ENCODE measurements around the gene ARHGAP27. TPM values are rescaled to one million over a fixed set of nuclear protein-coding genes. Genes with fewer than 3 reads are reported as not detected.

ARHGAP27 gene
- total and polyA plus RNA-seq, 2 donors (not counting 1 experiment from before 2014, with no cell fraction given): 0.57 to 3.3 TPM

GRCh38 chr17:45361451-45361850 is 71.2 kb downstream of the ARHGAP27 start:
- Histone ChIP-seq H3K27me3 (ENCODE audit: control insufficient read depth, insufficient read depth, low read length) (peaks cover 9% of the 10 kb centered on the region), H2AFZ (ENCODE audit: low read length) (no peak overlapping the region), H3K4me3 (replicated peaks in 1 of 4; ENCODE audit: control extremely low read depth in 1 of 4, insufficient read depth in 1 of 4, low read depth in 3 of 4, low read length in 4 of 4) (no peak overlapping the region), H3K27ac (ENCODE audit: insufficient read depth, low read length) (no peak overlapping the region), H3K4me2 (ENCODE audit: extremely low read depth, insufficient read depth, low read length) (no peak overlapping the region), H3K36me3 (ENCODE audit: control insufficient read depth, insufficient read depth, low read length) (no peaks in the 10 kb centered on the region), H3K9ac (ENCODE audit: insufficient read depth, low read length) (no peak overlapping the region), H3K4me1 (ENCODE audit: control insufficient read depth, extremely low read depth, insufficient read depth, low read length) (no peaks in the 10 kb centered on the region), H3K9me3 (ENCODE audit: control insufficient read depth, insufficient read depth, low read depth, low read length) (no peaks in the 10 kb centered on the region), H4K20me1 (ENCODE audit: control insufficient read depth, extremely low read depth, insufficient read depth, low read length) (no peaks in the 10 kb centered on the region), H3K79me2 (ENCODE audit: control insufficient read depth, insufficient read depth, low read length) (no peaks in the 10 kb centered on the region)
- no peak for DNase-seq (ENCODE audit: low read depth in 2 of 2)
- TF ChIP-seq CTCF (conservative IDR thresholded peaks at IDR 0.05 in 1 of 2, IDR thresholded peaks at IDR 0.05 in 1 of 2; ENCODE audit: low read depth in 1 of 2, low read length in 2 of 2) (no peak), EZH2 (IDR thresholded peaks at IDR 0.05; ENCODE audit: low read length, missing control alignments) (no peak)

GRCh38 chr17:45357364-45357997 is 75.2 kb downstream of the ARHGAP27 start:
- peaks cover 8% of the 10 kb centered on the region for H3K27me3 ChIP-seq (ENCODE audit: control insufficient read depth, insufficient read depth, low read length)
- no peak overlapping the region for H2AFZ ChIP-seq (ENCODE audit: low read length)
- TF ChIP-seq EZH2 (IDR thresholded peaks at IDR 0.05; ENCODE audit: low read length, missing control alignments) (no peak), CTCF (conservative IDR thresholded peaks at IDR 0.05 in 1 of 2, IDR thresholded peaks at IDR 0.05 in 1 of 2; ENCODE audit: low read depth in 1 of 2, low read length in 2 of 2) (no peak)
- H3K27ac ChIP-seq (ENCODE audit: insufficient read depth, low read length): no peak overlapping the region
- H3K36me3 ChIP-seq (ENCODE audit: control insufficient read depth, insufficient read depth, low read length): no peaks in the 10 kb centered on the region
- no peaks in the 10 kb centered on the region for H3K4me1 ChIP-seq (ENCODE audit: control insufficient read depth, extremely low read depth, insufficient read depth, low read length)
- no peaks in the 10 kb centered on the region for H3K9me3 ChIP-seq (ENCODE audit: control insufficient read depth, insufficient read depth, low read depth, low read length)
- H4K20me1 ChIP-seq (ENCODE audit: control insufficient read depth, extremely low read depth, insufficient read depth, low read length): no peaks in the 10 kb centered on the region
- H3K4me2 ChIP-seq (ENCODE audit: extremely low read depth, insufficient read depth, low read length): no peak overlapping the region
- no peaks in the 10 kb centered on the region for H3K79me2 ChIP-seq (ENCODE audit: control insufficient read depth, insufficient read depth, low read length)
- H3K9ac ChIP-seq (ENCODE audit: insufficient read depth, low read length): no peak overlapping the region
- DNase-seq (ENCODE audit: low read depth in 2 of 2): no peak
- H3K4me3 ChIP-seq (replicated peaks in 1 of 4; ENCODE audit: control extremely low read depth in 1 of 4, insufficient read depth in 1 of 4, low read depth in 3 of 4, low read length in 4 of 4): no peak overlapping the region

GRCh38 chr17:45355087-45355486 is 77.6 kb downstream of the ARHGAP27 start:
- Histone ChIP-seq H2AFZ (ENCODE audit: low read length) (no peak overlapping the region), H4K20me1 (ENCODE audit: control insufficient read depth, extremely low read depth, insufficient read depth, low read length) (no peaks in the 10 kb centered on the region), H3K9me3 (ENCODE audit: control insufficient read depth, insufficient read depth, low read depth, low read length) (no peaks in the 10 kb centered on the region), H3K9ac (ENCODE audit: insufficient read depth, low read length) (no peak overlapping the region), H3K27ac (ENCODE audit: insufficient read depth, low read length) (no peak overlapping the region), H3K36me3 (ENCODE audit: control insufficient read depth, insufficient read depth, low read length) (no peaks in the 10 kb centered on the region), H3K4me1 (ENCODE audit: control insufficient read depth, extremely low read depth, insufficient read depth, low read length) (no peaks in the 10 kb centered on the region), H3K4me3 (replicated peaks in 1 of 4; ENCODE audit: control extremely low read depth in 1 of 4, insufficient read depth in 1 of 4, low read depth in 3 of 4, low read length in 4 of 4) (no peak overlapping the region), H3K4me2 (ENCODE audit: extremely low read depth, insufficient read depth, low read length) (no peak overlapping the region), H3K79me2 (ENCODE audit: control insufficient read depth, insufficient read depth, low read length) (no peaks in the 10 kb centered on the region), H3K27me3 (ENCODE audit: control insufficient read depth, insufficient read depth, low read length) (no peaks in the 10 kb centered on the region)
- no peak for TF ChIP-seq EZH2 (IDR thresholded peaks at IDR 0.05; ENCODE audit: low read length, missing control alignments)
- TF ChIP-seq CTCF (conservative IDR thresholded peaks at IDR 0.05 in 1 of 2, IDR thresholded peaks at IDR 0.05 in 1 of 2; ENCODE audit: low read depth in 1 of 2, low read length in 2 of 2): no peak
- no peak for DNase-seq (ENCODE audit: low read depth in 2 of 2)
